A549 (cell line): ENCODE data around the gene XPR1. TPM values are rescaled to one million over a fixed set of nuclear protein-coding genes. Genes with fewer than 3 reads are reported as not detected.

Experiments
- ATAC-seq, 2 experiments: fragments of 200-7000 bp in 1 of 2; fragments of >200 bp in 1 of 2; cut with Nextera tagmentation in 1 of 2; cut with Tn5 transposase in 1 of 2; 3 replicates each; pipeline versions ENCODE4 v1.8.0 to v1.9.1; 2018 to 2020; ENCODE audit warnings: mild to moderate bottlenecking in 1 of 2, moderate library complexity in 1 of 2
- CTCF ChIA-PET: fragments of 300-600 bp; sonication (Branson Sonifier 250); formaldehyde crosslinking; extraction: SDS; loops from one replicate; lab custom pipeline; 2021; ENCODE audit warnings: antibody characterized with exemption, inconsistent platforms; lab: Yijun Ruan, JAX
- POLR2A ChIA-PET: fragments of 350-600 bp; formaldehyde crosslinking; extraction: SDS; loops from one replicate; lab custom pipeline; 2021; ENCODE audit warnings: antibody characterized with exemption, inconsistent platforms; lab: Yijun Ruan, JAX
- DNase-seq, 2 experiments: peaks; one replicate each; pipeline versions ENCODE4 v3.0.0 to v3.0.0-alpha.2; 2011 to 2016; ENCODE audit warnings: low read depth in 1 of 2, low spot score in 1 of 2
- FAIRE-seq: peaks from 2 replicates; lab custom pipeline; 2011; peaks lifted over from hg19 to GRCh38; lab: Jason Lieb, UNC
- H3K27ac ChIP-seq, 2 experiments: fragments of >200 bp; sonication (Bioruptor Twin); formaldehyde crosslinking; 3 replicates each; pipeline ENCODE4 v1.5.1; 2016 to 2017
- H3K4me1 ChIP-seq: fragments of >200 bp; sonication (Bioruptor Twin); formaldehyde crosslinking; 3 replicates; pipeline ENCODE4 v1.6.1; 2016
- H3K4me2 ChIP-seq: fragments of >200 bp; sonication (Bioruptor Twin); formaldehyde crosslinking; 3 replicates; pipeline ENCODE4 v1.6.1; 2016
- H3K4me3 ChIP-seq: fragments of >200 bp; sonication (Bioruptor Twin); formaldehyde crosslinking; 3 replicates; pipeline ENCODE4 v1.5.1; 2016
- H3K9me3 ChIP-seq: fragments of >200 bp; sonication (Bioruptor Twin); formaldehyde crosslinking; 3 replicates; pipeline ENCODE4 v1.6.1; 2016
- CTCF ChIP-seq: fragments of >200 bp; sonication (Bioruptor Twin); formaldehyde crosslinking; IDR thresholded peaks from 3 replicates; pipeline ENCODE4 v1.5.1; 2016
- EHF ChIP-seq: fragments of 250-450 bp; sonication (Bioruptor Pico); IDR thresholded peaks from 2 replicates; pipeline ENCODE4 v1.5.0; 2020; ENCODE audit warnings: mild to moderate bottlenecking
- ESRRA ChIP-seq: fragments of 150-350 bp; IDR thresholded peaks from 2 replicates; pipeline ENCODE4 v1.6.1; 2014; ENCODE audit warnings: mild to moderate bottlenecking, low read length, borderline replicate concordance
- HDAC2 ChIP-seq: fragments of 200-600 bp; sonication (generic); IDR thresholded peaks from 2 replicates; pipeline ENCODE4 v1.6.1; 2016
- HES2 ChIP-seq: fragments of >200 bp; sonication (Bioruptor Twin); formaldehyde crosslinking; IDR thresholded peaks from 2 replicates; pipeline ENCODE4 v1.6.1; 2016
- HOXB13 ChIP-seq: fragments of 250-450 bp; sonication (Bioruptor Pico); IDR thresholded peaks from 2 replicates; pipeline ENCODE4 v1.5.0; 2020; ENCODE audit warnings: low read depth, mild to moderate bottlenecking, moderate library complexity
- MAFK ChIP-seq: fragments of 450-650 bp; IDR thresholded peaks from 2 replicates; pipeline ENCODE4 v1.6.1; 2014; ENCODE audit not compliant: partially characterized antibody
- MAX ChIP-seq: IDR thresholded peaks from 2 replicates; pipeline ENCODE4 v1.6.1; 2012
- MAZ ChIP-seq: fragments of 150-350 bp; IDR thresholded peaks from 2 replicates; pipeline ENCODE4 v1.6.1; 2014; ENCODE audit warnings: antibody characterized with exemption, low read depth, low read length, borderline replicate concordance
- PHF8 ChIP-seq: fragments of 200-600 bp; sonication (generic); IDR thresholded peaks from 2 replicates; pipeline ENCODE4 v1.6.1; 2016; ENCODE audit warnings: low read depth, mild to moderate bottlenecking, antibody characterized with exemption, moderate library complexity, borderline replicate concordance
- RAD21 ChIP-seq, 2 experiments: fragments of >200 bp in 1 of 2; sonication (Bioruptor Twin) in 1 of 2; formaldehyde crosslinking in 1 of 2; IDR thresholded peaks in 1 of 2; conservative IDR thresholded peaks in 1 of 2; 2 replicates in 1 of 2; 3 replicates in 1 of 2; pipeline ENCODE4 v1.6.1; 2012 to 2018; ENCODE audit warnings: inconsistent platforms in 1 of 2
- REST ChIP-seq: fragments of 200-600 bp; sonication (generic); IDR thresholded peaks from 2 replicates; pipeline ENCODE4 v1.6.1; 2016; ENCODE audit warnings: antibody characterized with exemption, mild to moderate bottlenecking, moderate library complexity
- SMC3 ChIP-seq: fragments of >200 bp; sonication (Bioruptor Twin); formaldehyde crosslinking; IDR thresholded peaks from 3 replicates; pipeline ENCODE4 v1.6.1; 2018; ENCODE audit warnings: inconsistent platforms
- TP53 ChIP-seq: fragments of 250-450 bp; sonication (Bioruptor Pico); IDR thresholded peaks from 2 replicates; pipeline ENCODE4 v1.5.0; 2021; ENCODE audit warnings: mild to moderate bottlenecking, moderate library complexity
- ZC3H11A ChIP-seq: fragments of 450-650 bp; IDR thresholded peaks from 2 replicates; pipeline ENCODE4 v1.6.1; 2014; ENCODE audit warnings: antibody characterized with exemption, mild to moderate bottlenecking
- ZFP36 ChIP-seq: fragments of 450-650 bp; IDR thresholded peaks from 2 replicates; pipeline ENCODE4 v1.6.1; 2014; ENCODE audit warnings: borderline replicate concordance; ENCODE audit not compliant: partially characterized antibody
- ZNF302 ChIP-seq: fragments of 250-450 bp; sonication (Bioruptor Pico); IDR thresholded peaks from 2 replicates; pipeline ENCODE4 v1.9.0; 2021; ENCODE audit warnings: inconsistent platforms, mild to moderate bottlenecking, moderate library complexity
- WGBS: methylation state at CpG from one replicate; pipeline ENCODE4 v1.1.6; 2017; ENCODE audit errors: missing lambda C conversion rate; 5-methylcytosine and 5-hydroxymethylcytosine counted together
- polyA plus RNA-seq, 4 experiments: library from polyadenylated mRNA; depleted of rRNA in 3 of 4; stranded (reverse); fragments of >200 nt; fragmentation: RNase III in 1 of 4; extraction: RNeasy Plus Mini Kit Qiagen cat#74134 plus additional on column Dnase treatment in 1 of 4; gene quantifications; 2 replicates in 3 of 4; 3 replicates in 1 of 4; pipeline ENCODE4 v1.2.3, GENCODE V29; 2011 to 2017

XPR1 gene
- polyA plus RNA-seq, 2 of the 4 experiments (the other 2 are of a cell fraction), result 37.5 to 86.1 TPM

- Histone ChIP-seq H3K4me3 (no peak overlapping the region), H3K4me1 (no peaks in the 10 kb centered on the region)
- TF ChIP-seq CTCF (peak; percentile 25; the same call in 1 of the 3 replicates), ESRRA (no peak), RAD21 (conservative IDR thresholded peaks at IDR 0.05 in 1 of 2, IDR thresholded peaks at IDR 0.05 in 1 of 2) (peak; percentile 17 to 21; a peak in 2 of 5 replicates), TP53 (CRISPR knock-in tag) (no peak), MAX (no peak), SMC3 (0 out of 3 replicates have a peak, but pooled peaks have one; percentile 6)
- TF ChIP-seq, all 56 proteins: peak for 3
- ATAC-seq (peak in 1 of 2 experiments; percentile 40; a peak in 2 of 6 replicates), FAIRE-seq (no peak), DNase-seq (peak in 1 of 2 experiments; percentile 26)
- Histone ChIP-seq H3K9me3 (no peaks in the 10 kb centered on the region), H3K27ac (no peak overlapping the region), H3K4me2 (no peak overlapping the region)
- 44% methylated on average over 6 of the region's 8 CpGs for WGBS
- ChIA-PET POLR2A (no interaction called here), CTCF (interaction anchor here (0.7 kb wide), 1 partner anchor 24 kb away, joined by 3 read pairs; no protein-coding TSS in a partner anchor)
These were observed 288.9 kb downstream of the XPR1 start for GRCh38 chr1:180920702-180921101.

- DNase-seq, result no peak
- no peak overlapping the region for H3K4me2 ChIP-seq
- FAIRE-seq, result no peak
- H3K4me3 ChIP-seq, result no peak overlapping the region
- ChIA-PET POLR2A (no interaction called here), CTCF (no interaction called here)
- H3K27ac ChIP-seq, result no peak overlapping the region
- no peaks in the 10 kb centered on the region for H3K9me3 ChIP-seq
- WGBS, result 66% methylated on average over 5 of the region's 6 CpGs
- no peak for ATAC-seq
- TF ChIP-seq MAX (no peak), PHF8 (no peak), HDAC2 (no peak), HOXB13 (CRISPR knock-in tag) (no peak)
- no peaks in the 10 kb centered on the region for H3K4me1 ChIP-seq
These were observed 289.6 kb downstream of the XPR1 start for GRCh38 chr1:180921386-180921785.

GRCh38 chr1:180921891-180922630, 290.2 kb downstream of the XPR1 start:
- POLR2A ChIA-PET, result no interaction called here
- no peaks in the 10 kb centered on the region for H3K4me1 ChIP-seq
- no peak for DNase-seq
- no peak overlapping the region for H3K4me3 ChIP-seq
- H3K9me3 ChIP-seq, result no peaks in the 10 kb centered on the region
- no peak for TF ChIP-seq HES2
- TF ChIP-seq EHF (CRISPR knock-in tag), result no peak
- no peak for TF ChIP-seq ZNF302 (CRISPR knock-in tag)
- TF ChIP-seq HDAC2, result no peak
- TF ChIP-seq, all 56 proteins: peak for 0
- WGBS, result 87% methylated on average over 21 of the region's 21 CpGs
- no peak for ATAC-seq
- Histone ChIP-seq H3K27ac (no peak overlapping the region), H3K4me2 (no peak overlapping the region)
- FAIRE-seq, result no peak
- CTCF ChIA-PET, result interaction anchor here (1.0 to 1.6 kb wide), 3 partner anchors 9 to 58 kb away, joined by 3 to 4 read pairs (median 3); partner anchors contain the start of gene KIAA1614

- ChIA-PET POLR2A (no interaction called here), CTCF (interaction anchor here (0.9 to 1.6 kb wide), 4 partner anchors 9 to 220 kb away, joined by 3 to 4 read pairs (median 3); partner anchors contain the start of gene KIAA1614)
- Histone ChIP-seq H3K4me2 (no peak overlapping the region), H3K4me3 (no peak overlapping the region), H3K27ac (no peak overlapping the region), H3K9me3 (no peaks in the 10 kb centered on the region), H3K4me1 (no peaks in the 10 kb centered on the region)
- DNase-seq, result no peak
- ATAC-seq, result no peak
- FAIRE-seq, result no peak
- 87% methylated on average over 8 of the region's 8 CpGs for WGBS
- TF ChIP-seq ZFP36 (no peak), MAZ (no peak), REST (no peak), MAFK (no peak), MAX (no peak), ZC3H11A (no peak)
These were observed 290.8 kb downstream of the XPR1 start for GRCh38 chr1:180922631-180923015.
